ENCODE results near the gene PLA2G7.

DNA sequence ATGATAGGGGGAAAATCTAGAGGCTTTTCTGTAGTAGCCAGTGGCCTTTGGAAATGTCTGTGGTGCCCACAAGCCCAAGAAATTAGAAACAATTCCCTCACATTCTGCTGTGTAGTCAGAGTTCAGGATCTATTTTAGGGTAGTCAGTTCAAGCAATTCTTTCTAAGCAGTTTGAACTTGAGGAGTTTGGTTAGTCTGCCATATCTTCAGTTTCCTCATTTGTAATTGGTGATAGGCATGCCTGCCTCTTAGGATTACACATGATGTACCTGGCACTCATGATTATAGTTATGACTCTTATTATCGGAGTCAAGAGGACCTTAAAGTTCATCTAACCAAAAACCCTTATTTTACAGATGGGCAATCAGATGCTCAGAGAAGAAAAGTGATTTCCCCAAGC lies 36.8 kb upstream of the PLA2G7 start:
- TF ChIP-seq, protein P1, sequence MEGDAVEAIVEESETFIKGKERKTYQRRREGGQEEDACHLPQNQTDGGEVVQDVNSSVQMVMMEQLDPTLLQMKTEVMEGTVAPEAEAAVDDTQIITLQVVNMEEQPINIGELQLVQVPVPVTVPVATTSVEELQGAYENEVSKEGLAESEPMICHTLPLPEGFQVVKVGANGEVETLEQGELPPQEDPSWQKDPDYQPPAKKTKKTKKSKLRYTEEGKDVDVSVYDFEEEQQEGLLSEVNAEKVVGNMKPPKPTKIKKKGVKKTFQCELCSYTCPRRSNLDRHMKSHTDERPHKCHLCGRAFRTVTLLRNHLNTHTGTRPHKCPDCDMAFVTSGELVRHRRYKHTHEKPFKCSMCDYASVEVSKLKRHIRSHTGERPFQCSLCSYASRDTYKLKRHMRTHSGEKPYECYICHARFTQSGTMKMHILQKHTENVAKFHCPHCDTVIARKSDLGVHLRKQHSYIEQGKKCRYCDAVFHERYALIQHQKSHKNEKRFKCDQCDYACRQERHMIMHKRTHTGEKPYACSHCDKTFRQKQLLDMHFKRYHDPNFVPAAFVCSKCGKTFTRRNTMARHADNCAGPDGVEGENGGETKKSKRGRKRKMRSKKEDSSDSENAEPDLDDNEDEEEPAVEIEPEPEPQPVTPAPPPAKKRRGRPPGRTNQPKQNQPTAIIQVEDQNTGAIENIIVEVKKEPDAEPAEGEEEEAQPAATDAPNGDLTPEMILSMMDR (IDR thresholded peaks at IDR 0.05 in 8 of 11, conservative IDR thresholded peaks at IDR 0.05 in 3 of 11) = no peak
- no peak for TF ChIP-seq POLR2AphosphoS5 (IDR thresholded peaks at IDR 0.05)
- no peak for TF ChIP-seq POLR2A (IDR thresholded peaks at IDR 0.05)
